OCI-LY3 (cell line): ENCODE results near the gene F2RL3.

Experiments
- H2AFZ ChIP-seq: fragments of 200-600, 300-600 bp; shearing (Covaris generic); 2 replicates; pipeline ENCODE4 v1.6.0; 2014; ENCODE audit warnings: antibody characterized with exemption, low read depth, low read length
- H3K27ac ChIP-seq: fragments of 200-600, 300-600 bp; sonication (generic); 2 replicates; pipeline ENCODE4 v1.5.1; 2014; ENCODE audit warnings: mild to moderate bottlenecking, low read length, moderate library complexity, mixed read lengths
- H3K27me3 ChIP-seq: fragments of 200-600, 300-600 bp; sonication (generic); 2 replicates; pipeline ENCODE4 v1.6.1; 2014; ENCODE audit warnings: low read depth, low read length, mixed read lengths
- H3K36me3 ChIP-seq: fragments of 200-600, 300-600 bp; sonication (generic); replicated peaks from 2 replicates; pipeline ENCODE3; 2014; ENCODE audit warnings: low read depth, low read length, mixed read lengths
- H3K4me1 ChIP-seq: fragments of 300-600, 200-600 bp; sonication (generic); 2 replicates; pipeline ENCODE4 v1.6.1; 2014; ENCODE audit warnings: low read length, mixed read lengths
- H3K4me2 ChIP-seq: fragments of 200-600, 300-600 bp; sonication (generic); 2 replicates; pipeline ENCODE4 v1.6.1; 2014; ENCODE audit warnings: low read length, mixed read lengths
- H3K4me3 ChIP-seq: fragments of 300-600, 200-600 bp; sonication (generic); 2 replicates; pipeline ENCODE4 v1.5.1; 2014; ENCODE audit warnings: antibody characterized with exemption, mild to moderate bottlenecking, low read length, moderate library complexity
- H3K79me2 ChIP-seq: fragments of 300-600, 200-600 bp; shearing (Covaris generic); 2 replicates; pipeline ENCODE4 v1.6.1; 2014; ENCODE audit warnings: mild to moderate bottlenecking, low read length, mixed read lengths
- H3K9ac ChIP-seq: fragments of 300-600, 200-600 bp; shearing (Covaris generic); 2 replicates; pipeline ENCODE4 v1.6.0; 2014; ENCODE audit warnings: mild to moderate bottlenecking, low read length, moderate library complexity
- H3K9me3 ChIP-seq: fragments of 200-600, 300-600 bp; shearing (Covaris generic); 2 replicates; pipeline ENCODE4 v1.6.1; 2014; ENCODE audit warnings: low read length, mixed read lengths; ENCODE audit not compliant: insufficient read depth
- H4K20me1 ChIP-seq: fragments of 200-600, 300-600 bp; sonication (generic); 2 replicates; pipeline ENCODE4 v1.6.1; 2016; ENCODE audit warnings: low read length, mixed read lengths; ENCODE audit not compliant: insufficient read depth
- CTCF ChIP-seq: fragments of 200-600, 300-600 bp; sonication (generic); IDR thresholded peaks from 2 replicates; pipeline ENCODE4 v1.5.1; 2014; ENCODE audit warnings: antibody characterized with exemption, low read length, low read depth
- EZH2phosphoT487 ChIP-seq: fragments of 200-600 bp; shearing (Covaris generic); IDR thresholded peaks from 2 replicates; pipeline ENCODE4 v1.6.1; 2018; ENCODE audit warnings: antibody characterized with exemption, mixed run types, low read depth

F2RL3 gene

GRCh38 chr19:16856091-16856490, 32.7 kb upstream of the F2RL3 start:
- Histone ChIP-seq H4K20me1 (0 out of 2 replicates have a peak, but pooled peaks cover 3% of the 10 kb centered on the region), H3K9ac (no peak overlapping the region), H3K9me3 (no peaks in the 10 kb centered on the region), H3K4me3 (no peak overlapping the region), H3K36me3 (peaks cover 31% of the 10 kb centered on the region), H3K79me2 (no peaks in the 10 kb centered on the region), H3K4me2 (no peak overlapping the region), H3K27ac (no peak overlapping the region), H2AFZ (no peak overlapping the region), H3K27me3 (no peaks in the 10 kb centered on the region), H3K4me1 (no peaks in the 10 kb centered on the region)
- no peak for TF ChIP-seq CTCF
- TF ChIP-seq EZH2phosphoT487 = no peak

GRCh38 chr19:16859626-16860025, 29.2 kb upstream of the F2RL3 start:
- no peaks in the 10 kb centered on the region for H4K20me1 ChIP-seq
- H3K27ac ChIP-seq = no peak overlapping the region
- no peak overlapping the region for H2AFZ ChIP-seq
- H3K4me1 ChIP-seq = peaks cover 6% of the 10 kb centered on the region; the same call in 1 of the 2 replicates
- no peaks in the 10 kb centered on the region for H3K9me3 ChIP-seq
- no peaks in the 10 kb centered on the region for H3K27me3 ChIP-seq
- H3K4me2 ChIP-seq = no peak overlapping the region
- H3K4me3 ChIP-seq = no peak overlapping the region
- H3K36me3 ChIP-seq = peaks cover 20% of the 10 kb centered on the region
- H3K79me2 ChIP-seq = no peaks in the 10 kb centered on the region
- no peak for TF ChIP-seq CTCF
- TF ChIP-seq EZH2phosphoT487 = no peak
- H3K9ac ChIP-seq = no peak overlapping the region

- H3K4me2 ChIP-seq = no peak overlapping the region
- no peaks in the 10 kb centered on the region for H3K79me2 ChIP-seq
- H2AFZ ChIP-seq = no peak overlapping the region
- H3K9ac ChIP-seq = no peak overlapping the region
- H3K4me3 ChIP-seq = no peak overlapping the region
- peaks cover 6% of the 10 kb centered on the region; the same call in 1 of the 2 replicates for H3K4me1 ChIP-seq
- no peaks in the 10 kb centered on the region for H3K27me3 ChIP-seq
- TF ChIP-seq CTCF = no peak
- TF ChIP-seq EZH2phosphoT487 = no peak
- no peaks in the 10 kb centered on the region for H3K9me3 ChIP-seq
- H4K20me1 ChIP-seq = no peaks in the 10 kb centered on the region
- peaks cover 15% of the 10 kb centered on the region for H3K36me3 ChIP-seq
- no peak overlapping the region for H3K27ac ChIP-seq
Observed at GRCh38 chr19:16860118-16860517, 28.7 kb upstream of the F2RL3 start.

- Histone ChIP-seq H3K9ac (no peak overlapping the region), H2AFZ (no peak overlapping the region), H4K20me1 (no peaks in the 10 kb centered on the region), H3K27ac (no peak overlapping the region), H3K4me3 (no peak overlapping the region), H3K79me2 (no peaks in the 10 kb centered on the region), H3K27me3 (no peaks in the 10 kb centered on the region), H3K4me1 (peaks cover 6% of the 10 kb centered on the region; the same call in 1 of the 2 replicates), H3K4me2 (no peak overlapping the region), H3K36me3 (peaks cover 17% of the 10 kb centered on the region), H3K9me3 (no peaks in the 10 kb centered on the region)
- no peak for TF ChIP-seq EZH2phosphoT487
- no peak for TF ChIP-seq CTCF
Observed at GRCh38 chr19:16861011-16861410, 27.8 kb upstream of the F2RL3 start.
